Peyer's patch (tissue), 4 donors: Measurements from ENCODE around the gene TMPRSS11D. TPM values are rescaled to one million over a fixed set of nuclear protein-coding genes. Genes with fewer than 3 reads are reported as not detected.
A peak's percentile ranks its signal among the peaks of the same experiment; 100 is the strongest.

Experiments used
- DNase-seq, 3 donors: peaks; one replicate each; pipeline ENCODE4 v3.0.0-alpha.2; 2017 to 2019
- H3K27ac ChIP-seq, 4 donors: fragments of 200-600 bp; sonication (generic); one replicate each; pipeline ENCODE4 v1.5.1; 2016 to 2019
- H3K27me3 ChIP-seq, 2 donors: fragments of 200-600 bp; sonication (generic); one replicate each; pipeline ENCODE4 v1.5.1; 2019
- H3K36me3 ChIP-seq, 3 donors: fragments of 200-600 bp; sonication (generic); one replicate each; pipeline ENCODE4 v1.5.1; 2016 to 2019
- H3K4me1 ChIP-seq, 4 donors: fragments of 200-600 bp; sonication (generic); one replicate each; pipeline ENCODE4 v1.5.1; 2016 to 2019
- H3K4me3 ChIP-seq, 4 donors: fragments of 200-600 bp; sonication (generic); 1 replicate in 3 of 4; 2 replicates in 1 of 4; pipeline ENCODE4 v1.5.1; 2016 to 2019; ENCODE audit warnings: mild to moderate bottlenecking in 1 of 4
- H3K9me3 ChIP-seq, 4 donors: fragments of 200-600 bp; sonication (generic); one replicate each; pipeline ENCODE4 v1.5.1; 2016 to 2019; ENCODE audit warnings: mild to moderate bottlenecking in 1 of 4
- CTCF ChIP-seq, 6 experiments: fragments of 450-650 bp in 4 of 6; fragments of 200-600 bp in 2 of 6; sonication (generic) in 1 of 6; IDR thresholded peaks; one replicate each; pipeline ENCODE4 v1.5.1; 2017 to 2019; ENCODE audit warnings: antibody characterized with exemption in 6 of 6, mild to moderate bottlenecking in 3 of 6, moderate library complexity in 1 of 6
- POLR2A ChIP-seq, 2 donors: fragments of 450-650 bp; IDR thresholded peaks; one replicate each; pipeline ENCODE4 v1.5.1; 2017; ENCODE audit warnings: antibody characterized with exemption in 2 of 2, mild to moderate bottlenecking in 2 of 2, moderate library complexity in 2 of 2
- total RNA-seq, 4 donors: library from RNA; depleted of rRNA; stranded (reverse); fragments of >200 nt; gene quantifications; one replicate each; pipeline ENCODE4 v1.1.0, GENCODE V29; 2016

Gene TMPRSS11D
- total RNA-seq, 4 donors from 2014 or later: not detected

- Histone ChIP-seq H3K4me1 (no peaks in the 10 kb centered on the region), H3K9me3 (no peaks in the 10 kb centered on the region), H3K27me3 (no peaks in the 10 kb centered on the region), H3K27ac (no peak overlapping the region), H3K4me3 (no peak overlapping the region), H3K36me3 (no peaks in the 10 kb centered on the region)
- TF ChIP-seq CTCF (IDR thresholded peaks at IDR 0.05) (no peak), POLR2A (IDR thresholded peaks at IDR 0.05) (no peak)
- no peak for DNase-seq
These were observed 4.3 kb downstream of the TMPRSS11D start for GRCh38 chr4:67879486-67879885.

GRCh38 chr4:67877086-67877485 is 6.7 kb downstream of the TMPRSS11D start:
- Histone ChIP-seq H3K27me3 (no peaks in the 10 kb centered on the region), H3K36me3 (no peaks in the 10 kb centered on the region), H3K27ac (no peak overlapping the region), H3K4me3 (no peak overlapping the region), H3K4me1 (no peaks in the 10 kb centered on the region), H3K9me3 (no peaks in the 10 kb centered on the region)
- no peak for DNase-seq
- no peak for TF ChIP-seq CTCF (IDR thresholded peaks at IDR 0.05)
- TF ChIP-seq POLR2A (IDR thresholded peaks at IDR 0.05): no peak

GRCh38 chr4:67874986-67875385 is 8.8 kb downstream of the TMPRSS11D start:
- no peak overlapping the region for H3K4me3 ChIP-seq
- H3K4me1 ChIP-seq: no peaks in the 10 kb centered on the region
- H3K27me3 ChIP-seq: no peaks in the 10 kb centered on the region
- no peaks in the 10 kb centered on the region for H3K36me3 ChIP-seq
- no peak for TF ChIP-seq POLR2A (IDR thresholded peaks at IDR 0.05)
- no peak for TF ChIP-seq CTCF (IDR thresholded peaks at IDR 0.05)
- no peaks in the 10 kb centered on the region for H3K9me3 ChIP-seq
- no peak for DNase-seq
- H3K27ac ChIP-seq: no peak overlapping the region

GRCh38 chr4:67873116-67873515 is 10.7 kb downstream of the TMPRSS11D start:
- H3K9me3 ChIP-seq: no peaks in the 10 kb centered on the region
- H3K4me1 ChIP-seq: no peaks in the 10 kb centered on the region
- no peaks in the 10 kb centered on the region for H3K36me3 ChIP-seq
- TF ChIP-seq CTCF (IDR thresholded peaks at IDR 0.05) (no peak), POLR2A (IDR thresholded peaks at IDR 0.05) (no peak)
- no peak for DNase-seq
- H3K27me3 ChIP-seq: no peaks in the 10 kb centered on the region
- H3K4me3 ChIP-seq: no peak overlapping the region
- H3K27ac ChIP-seq: no peak overlapping the region

GRCh38 chr4:67871867-67872266 is 11.9 kb downstream of the TMPRSS11D start:
- no peaks in the 10 kb centered on the region for H3K4me1 ChIP-seq
- H3K9me3 ChIP-seq: no peaks in the 10 kb centered on the region
- no peak overlapping the region for H3K4me3 ChIP-seq
- no peaks in the 10 kb centered on the region for H3K27me3 ChIP-seq
- no peak overlapping the region for H3K27ac ChIP-seq
- no peak for DNase-seq
- TF ChIP-seq POLR2A (IDR thresholded peaks at IDR 0.05) (no peak), CTCF (IDR thresholded peaks at IDR 0.05) (peak in 1 of 6 experiments; percentile 15)
- no peaks in the 10 kb centered on the region for H3K36me3 ChIP-seq

GRCh38 chr4:67869580-67870190 is 14.1 kb downstream of the TMPRSS11D start:
- H3K27me3 ChIP-seq: no peaks in the 10 kb centered on the region
- H3K27ac ChIP-seq: no peak overlapping the region
- H3K4me3 ChIP-seq: no peak overlapping the region
- no peaks in the 10 kb centered on the region for H3K4me1 ChIP-seq
- H3K36me3 ChIP-seq: no peaks in the 10 kb centered on the region
- no peak for DNase-seq
- no peaks in the 10 kb centered on the region for H3K9me3 ChIP-seq
- TF ChIP-seq CTCF (IDR thresholded peaks at IDR 0.05) (no peak), POLR2A (IDR thresholded peaks at IDR 0.05) (no peak)
